ENCODE results near the gene CPNE4. TPM values are rescaled to one million over a fixed set of nuclear protein-coding genes. Genes with fewer than 3 reads are reported as not detected.

CPNE4 gene
- total RNA-seq, 1 experiment from 2014 or later, result not detected

- Histone ChIP-seq H3K4me2 (ENCODE audit: low read length) (no peak overlapping the region), H3K9ac (ENCODE audit: low read length) (no peak overlapping the region), H3K9me3 (ENCODE audit: low read length) (no peaks in the 10 kb centered on the region), H3K36me3 (ENCODE audit: low read depth, low read length) (no peaks in the 10 kb centered on the region), H3K4me1 (ENCODE audit: insufficient read depth, low read length) (peaks cover 11% of the 10 kb centered on the region), H3F3A (ENCODE audit: low read length, unreplicated experiment) (no peaks in the 10 kb centered on the region), H2AFZ (ENCODE audit: low read length) (no peak overlapping the region), H3K27ac (ENCODE audit: low read length) (no peak overlapping the region), H3K27me3 (ENCODE audit: low read length) (no peaks in the 10 kb centered on the region), H3K79me2 (ENCODE audit: low read length) (no peaks in the 10 kb centered on the region), H4K20me1 (ENCODE audit: low read length) (no peaks in the 10 kb centered on the region), H3K4me3 (ENCODE audit: low read length) (no peak overlapping the region), H3K9me2 (replicated peaks; ENCODE audit: low read length) (no peaks in the 10 kb centered on the region)
- no TSS peak for BruUV-seq (replicated peaks)
- DNase-seq, result no peak
- POLR2A ChIA-PET (ENCODE audit: unreplicated experiment), result no interaction called here
- intact Hi-C loops (cut with micrococcal nuclease), result no loop called here
- no peak for TF ChIP-seq CTCF (conservative IDR thresholded peaks at IDR 0.05; ENCODE audit: low read depth, low read length)
- TF ChIP-seq EZH2phosphoT487 (IDR thresholded peaks at IDR 0.05; ENCODE audit: borderline replicate concordance, low read length), result no peak
- no peak for TF ChIP-seq EZH2 (IDR thresholded peaks at IDR 0.05; ENCODE audit: low read length, unreplicated experiment)
- no peak for ATAC-seq
- CTCF ChIA-PET, result no interaction called here
Observed at GRCh38 chr3:132034097-132034485, 723 bp downstream of the CPNE4 start.

GRCh38 chr3:132033471-132033870, 1.3 kb downstream of the CPNE4 start:
- no peaks in the 10 kb centered on the region for H3K36me3 ChIP-seq (ENCODE audit: low read depth, low read length)
- H3K9me2 ChIP-seq (replicated peaks; ENCODE audit: low read length), result no peaks in the 10 kb centered on the region
- H3K27ac ChIP-seq (ENCODE audit: low read length), result no peak overlapping the region
- ChIA-PET POLR2A (ENCODE audit: unreplicated experiment) (no interaction called here), CTCF (no interaction called here)
- H3K9ac ChIP-seq (ENCODE audit: low read length), result no peak overlapping the region
- intact Hi-C loops (cut with micrococcal nuclease), result no loop called here
- no peak overlapping the region for H3K4me2 ChIP-seq (ENCODE audit: low read length)
- no peaks in the 10 kb centered on the region for H4K20me1 ChIP-seq (ENCODE audit: low read length)
- no peak overlapping the region for H2AFZ ChIP-seq (ENCODE audit: low read length)
- H3K4me1 ChIP-seq (ENCODE audit: insufficient read depth, low read length), result peaks cover 13% of the 10 kb centered on the region
- ATAC-seq (no peak), DNase-seq (no peak)
- H3K79me2 ChIP-seq (ENCODE audit: low read length), result no peaks in the 10 kb centered on the region
- no peak overlapping the region for H3K4me3 ChIP-seq (ENCODE audit: low read length)
- no peaks in the 10 kb centered on the region for H3K27me3 ChIP-seq (ENCODE audit: low read length)
- no peaks in the 10 kb centered on the region for H3K9me3 ChIP-seq (ENCODE audit: low read length)
- TF ChIP-seq EZH2 (IDR thresholded peaks at IDR 0.05; ENCODE audit: low read length, unreplicated experiment), result no peak
- TF ChIP-seq CTCF (conservative IDR thresholded peaks at IDR 0.05; ENCODE audit: low read depth, low read length), result no peak
- no peaks in the 10 kb centered on the region for H3F3A ChIP-seq (ENCODE audit: low read length, unreplicated experiment)
- BruUV-seq (replicated peaks), result no TSS peak

GRCh38 chr3:132032959-132033358, 1.9 kb downstream of the CPNE4 start:
- ChIA-PET POLR2A (ENCODE audit: unreplicated experiment) (no interaction called here), CTCF (no interaction called here)
- Histone ChIP-seq H3K9ac (ENCODE audit: low read length) (no peak overlapping the region), H3K36me3 (ENCODE audit: low read depth, low read length) (no peaks in the 10 kb centered on the region), H3K4me3 (ENCODE audit: low read length) (no peak overlapping the region), H3K9me3 (ENCODE audit: low read length) (no peaks in the 10 kb centered on the region), H3K9me2 (replicated peaks; ENCODE audit: low read length) (no peaks in the 10 kb centered on the region), H3K79me2 (ENCODE audit: low read length) (no peaks in the 10 kb centered on the region), H3F3A (ENCODE audit: low read length, unreplicated experiment) (no peaks in the 10 kb centered on the region), H3K27ac (ENCODE audit: low read length) (no peak overlapping the region), H3K27me3 (ENCODE audit: low read length) (no peaks in the 10 kb centered on the region), H3K4me2 (ENCODE audit: low read length) (no peak overlapping the region), H3K4me1 (ENCODE audit: insufficient read depth, low read length) (peaks cover 13% of the 10 kb centered on the region), H2AFZ (ENCODE audit: low read length) (no peak overlapping the region), H4K20me1 (ENCODE audit: low read length) (no peaks in the 10 kb centered on the region)
- no peak for DNase-seq
- BruUV-seq (replicated peaks), result no TSS peak
- intact Hi-C loops (cut with micrococcal nuclease), result no loop called here
- ATAC-seq, result no peak
- TF ChIP-seq EZH2phosphoT487 (IDR thresholded peaks at IDR 0.05; ENCODE audit: borderline replicate concordance, low read length), result no peak
- TF ChIP-seq EZH2 (IDR thresholded peaks at IDR 0.05; ENCODE audit: low read length, unreplicated experiment), result no peak
- TF ChIP-seq CTCF (conservative IDR thresholded peaks at IDR 0.05; ENCODE audit: low read depth, low read length), result no peak
